BLaER1 treated with 17β-estradiol and CSF1 and Interleukin-3, amounts not matched to agents 10 nM and 100 nM (cell line): ENCODE measurements around the gene NFIX.
"Not testable (repeated sequence)": the region's sequence is repeated elsewhere in the genome, so short reads cannot be mapped to it uniquely, and the experiment has no call there.

Source experiments
- H3K27ac ChIP-seq, 11 experiments: shearing (Covaris generic); formaldehyde crosslinking; 2 replicates each; pipeline ENCODE4 v1.8.1; 2022
- H3K27me3 ChIP-seq, 11 experiments: shearing (Covaris generic); formaldehyde crosslinking; 2 replicates each; pipeline ENCODE4 v1.8.1; 2022
- H3K36me3 ChIP-seq, 11 experiments: shearing (Covaris generic); formaldehyde crosslinking; 2 replicates each; pipeline ENCODE4 v1.8.1; 2022
- H3K4me1 ChIP-seq, 10 experiments: shearing (Covaris generic); formaldehyde crosslinking; 2 replicates each; pipeline ENCODE4 v1.8.1; 2022
- H3K4me2 ChIP-seq, 11 experiments: shearing (Covaris generic); formaldehyde crosslinking; 2 replicates each; pipeline ENCODE4 v1.8.1; 2022
- H3K4me3 ChIP-seq, 10 experiments: shearing (Covaris generic); formaldehyde crosslinking; 2 replicates each; pipeline ENCODE4 v1.8.1; 2022
- H3K9ac ChIP-seq, 11 experiments: shearing (Covaris generic); formaldehyde crosslinking; 2 replicates each; pipeline ENCODE4 v1.8.1; 2022
- H3K9me3 ChIP-seq, 11 experiments: shearing (Covaris generic); formaldehyde crosslinking; replicated peaks in 1 of 11; 2 replicates each; pipeline ENCODE4 v1.8.1; 2022
- H4K20me1 ChIP-seq, 11 experiments: shearing (Covaris generic); formaldehyde crosslinking; 2 replicates each; pipeline ENCODE4 v1.8.1; 2022
- Cebpa-rat ChIP-seq, 11 experiments: shearing (Covaris generic); IDR thresholded peaks; 2 replicates each; pipeline ENCODE4 v1.8.1; 2022

NFIX gene

GRCh38 chr19:12949363-12950283 is 45.7 kb upstream of the NFIX start:
- peaks cover 80 to 88% (median 83%) of the 10 kb centered on the region in 11 experiments for H3K36me3 ChIP-seq
- H3K9ac ChIP-seq: peak overlapping the region; percentile 23 to 98 (median 88); a peak in 19 of 22 replicates
- no peak for TF ChIP-seq Cebpa-rat (IDR thresholded peaks at IDR 0.05)
- peak overlapping the region; percentile 14 to 98 (median 85); a peak in 20 of 22 replicates for H3K4me2 ChIP-seq
- H3K9me3 ChIP-seq: no peaks in the 10 kb centered on the region
- H3K4me3 ChIP-seq: peak overlapping the region in 3 of 10 experiments; percentile 6 to 25 (median 11); a peak in 1 of 20 replicates
- H3K27ac ChIP-seq: peak overlapping the region in 9 of 11 experiments; percentile 33 to 97 (median 62); a peak in 19 of 22 replicates
- peaks cover 60 to 89% (median 84%) of the 10 kb centered on the region in 10 experiments for H3K4me1 ChIP-seq
- H4K20me1 ChIP-seq: peaks cover 24 to 87% (median 66%) of the 10 kb centered on the region in 11 experiments; a peak in 21 of 22 replicates
- H3K27me3 ChIP-seq: no peaks in the 10 kb centered on the region

GRCh38 chr19:12952050-12952449 is 43.2 kb upstream of the NFIX start:
- H3K4me3 ChIP-seq: peak overlapping the region in 1 of 10 experiments; percentile 4; a peak in 1 of 20 replicates
- peak overlapping the region in 9 of 11 experiments; percentile 82 to 98 (median 95); a peak in 13 of 22 replicates for H3K4me2 ChIP-seq
- H3K36me3 ChIP-seq: peaks cover 76 to 88% (median 83%) of the 10 kb centered on the region in 11 experiments
- H3K4me1 ChIP-seq: peaks cover 65 to 96% (median 92%) of the 10 kb centered on the region in 10 experiments
- H3K27me3 ChIP-seq, H3K9me3 ChIP-seq: not testable (repeated sequence)
- peak overlapping the region in 7 of 11 experiments; percentile 44 to 93 (median 59); a peak in 9 of 22 replicates for H3K9ac ChIP-seq
- peaks cover 16 to 96% (median 74%) of the 10 kb centered on the region in 11 experiments; a peak in 20 of 22 replicates for H4K20me1 ChIP-seq
- H3K27ac ChIP-seq: peak overlapping the region in 7 of 11 experiments; percentile 29 to 66 (median 50); a peak in 9 of 22 replicates

GRCh38 chr19:12952488-12953137 is 42.7 kb upstream of the NFIX start:
- Histone ChIP-seq H3K4me3 (peak overlapping the region in 2 of 10 experiments; percentile 4 to 35; a peak in 2 of 20 replicates), H3K4me1 (peaks cover 62 to 92% (median 88%) of the 10 kb centered on the region in 10 experiments), H3K4me2 (peak overlapping the region in 10 of 11 experiments; percentile 26 to 98 (median 94); a peak in 18 of 22 replicates), H3K36me3 (peaks cover 70 to 82% (median 77%) of the 10 kb centered on the region in 11 experiments), H3K9me3 (no peaks in the 10 kb centered on the region), H4K20me1 (peaks cover 16 to 90% (median 71%) of the 10 kb centered on the region in 11 experiments; a peak in 20 of 22 replicates), H3K27me3 (no peaks in the 10 kb centered on the region), H3K27ac (peak overlapping the region in 9 of 11 experiments; percentile 29 to 66 (median 50); a peak in 15 of 22 replicates), H3K9ac (peak overlapping the region; percentile 4 to 98 (median 49); a peak in 15 of 22 replicates)
- TF ChIP-seq Cebpa-rat (IDR thresholded peaks at IDR 0.05): no peak

GRCh38 chr19:12953138-12953798 is 42.0 kb upstream of the NFIX start:
- Histone ChIP-seq H3K27ac (peak overlapping the region in 8 of 11 experiments; percentile 29 to 66 (median 50); a peak in 16 of 22 replicates), H3K4me1 (peaks cover 65 to 90% (median 87%) of the 10 kb centered on the region in 10 experiments), H3K9ac (peak overlapping the region in 10 of 11 experiments; percentile 4 to 98 (median 55); a peak in 15 of 22 replicates), H3K27me3 (no peaks in the 10 kb centered on the region), H3K9me3 (no peaks in the 10 kb centered on the region), H4K20me1 (peaks cover 14 to 84% (median 71%) of the 10 kb centered on the region in 11 experiments; a peak in 20 of 22 replicates), H3K36me3 (peaks cover 64 to 76% (median 71%) of the 10 kb centered on the region in 11 experiments), H3K4me3 (peak overlapping the region in 2 of 10 experiments; percentile 4 to 35; a peak in 2 of 20 replicates), H3K4me2 (peak overlapping the region in 10 of 11 experiments; percentile 18 to 98 (median 94); a peak in 16 of 22 replicates)
- no peak for TF ChIP-seq Cebpa-rat (IDR thresholded peaks at IDR 0.05)

GRCh38 chr19:12953799-12954611 is 41.3 kb upstream of the NFIX start:
- Histone ChIP-seq H3K36me3 (peaks cover 56 to 68% (median 64%) of the 10 kb centered on the region in 11 experiments), H4K20me1 (peaks cover 9 to 76% (median 64%) of the 10 kb centered on the region in 11 experiments; a peak in 20 of 22 replicates), H3K27me3 (no peaks in the 10 kb centered on the region), H3K4me2 (peak overlapping the region; percentile 82 to 98 (median 95); a peak in 21 of 22 replicates), H3K4me1 (peaks cover 65 to 83% (median 79%) of the 10 kb centered on the region in 10 experiments), H3K4me3 (0 out of 20 replicates have a peak overlapping the region, but pooled peaks of 1 of the 10 experiments have one; percentile 7), H3K9me3 (no peaks in the 10 kb centered on the region), H3K27ac (peak overlapping the region in 9 of 11 experiments; percentile 9 to 66 (median 50); a peak in 12 of 22 replicates), H3K9ac (peak overlapping the region; percentile 2 to 98 (median 89); a peak in 15 of 22 replicates)
- no peak for TF ChIP-seq Cebpa-rat (IDR thresholded peaks at IDR 0.05)

- peak overlapping the region in 9 of 11 experiments; percentile 3 to 98 (median 95); a peak in 15 of 22 replicates for H3K9ac ChIP-seq
- peaks cover 61 to 77% (median 73%) of the 10 kb centered on the region in 10 experiments for H3K4me1 ChIP-seq
- peak overlapping the region; percentile 82 to 98 (median 95); a peak in 21 of 22 replicates for H3K4me2 ChIP-seq
- H3K36me3 ChIP-seq: peaks cover 50 to 63% (median 58%) of the 10 kb centered on the region in 11 experiments
- TF ChIP-seq Cebpa-rat (IDR thresholded peaks at IDR 0.05): no peak
- H3K27me3 ChIP-seq: no peaks in the 10 kb centered on the region
- peak overlapping the region in 6 of 11 experiments; percentile 9 to 66 (median 38); a peak in 3 of 22 replicates for H3K27ac ChIP-seq
- H3K9me3 ChIP-seq: no peaks in the 10 kb centered on the region
- H3K4me3 ChIP-seq: no peak overlapping the region
- H4K20me1 ChIP-seq: peaks cover 9 to 71% (median 60%) of the 10 kb centered on the region in 11 experiments; a peak in 19 of 22 replicates
Observed at GRCh38 chr19:12954612-12954962, 40.7 kb upstream of the NFIX start.

- not testable (repeated sequence) for H3K9me3 ChIP-seq, H3K27me3 ChIP-seq
- H3K27ac ChIP-seq: peak overlapping the region in 9 of 11 experiments; percentile 83 to 98 (median 92); a peak in 14 of 22 replicates
- H3K36me3 ChIP-seq: peaks cover 41 to 53% (median 48%) of the 10 kb centered on the region in 11 experiments
- H3K9ac ChIP-seq: peak overlapping the region; percentile 85 to 98 (median 93)
- H3K4me1 ChIP-seq: peaks cover 51 to 67% (median 64%) of the 10 kb centered on the region in 10 experiments
- H3K4me2 ChIP-seq: peak overlapping the region; percentile 82 to 98 (median 95)
- H4K20me1 ChIP-seq: peaks cover 9 to 61% (median 51%) of the 10 kb centered on the region in 11 experiments; a peak in 19 of 22 replicates
- peak overlapping the region; percentile 76 to 97 (median 86); a peak in 19 of 20 replicates for H3K4me3 ChIP-seq
Observed at GRCh38 chr19:12955575-12955974, 39.7 kb upstream of the NFIX start.
